ENCODE data around the gene ACTN2. TPM values are rescaled to one million over a fixed set of nuclear protein-coding genes. Genes with fewer than 3 reads are reported as not detected.

The ACTN2 gene
- total RNA-seq, 2 experiments from 2014 or later: 0.11 to 0.18 TPM

DNA sequence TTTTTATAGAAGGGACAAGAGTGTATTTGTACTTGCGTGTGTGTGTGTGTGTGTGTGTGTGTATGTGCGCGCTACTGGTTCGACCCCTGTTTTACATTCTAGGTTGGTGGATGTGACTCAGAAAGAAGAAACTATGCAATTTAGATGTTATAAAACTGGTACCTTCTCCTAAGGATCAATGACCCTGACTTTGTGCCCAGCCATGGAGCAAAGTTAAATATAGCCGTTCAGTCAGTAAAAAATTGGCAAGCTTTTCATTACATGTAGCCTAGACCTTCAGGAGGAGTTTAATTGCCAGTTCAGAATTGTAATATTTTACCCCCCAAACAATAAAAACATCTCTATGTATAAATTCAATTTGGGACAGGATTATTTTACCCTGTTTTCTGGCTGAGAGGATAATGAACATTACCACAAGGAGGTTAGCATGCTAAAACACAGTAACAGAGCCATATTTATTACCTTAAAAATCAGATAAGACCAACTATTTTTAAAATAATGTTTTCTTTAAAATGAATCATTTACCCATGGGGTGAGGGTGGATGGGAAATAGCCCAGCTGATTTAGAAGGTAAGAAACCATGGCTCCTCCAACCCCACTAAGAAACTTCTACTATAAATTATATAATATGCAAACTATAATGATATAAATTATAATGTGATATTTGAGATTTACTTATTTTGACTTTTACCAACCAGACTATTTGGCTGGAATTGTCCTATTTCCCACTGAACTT lies 75.3 kb downstream of the ACTN2 start:
- ChIA-PET CTCF (interaction anchor here (1.1 to 1.9 kb wide), 2 partner anchors 107 to 152 kb away, joined by 3 to 6 read pairs; no protein-coding TSS in a partner anchor), POLR2A (no interaction called here)
- Mint-ChIP-seq H3K4me1 (ENCODE audit: low read depth) (no peaks in the 10 kb centered on the region), H3K36me3 (ENCODE audit: low read depth) (no peaks in the 10 kb centered on the region), H3K9me3 (no peaks in the 10 kb centered on the region), H3K27me3 (peaks cover 2% of the 10 kb centered on the region), H3K27ac (no peak overlapping the region), H3K4me3 (no peak overlapping the region)
- ATAC-seq: no peak
- TF ChIP-seq, protein P1, sequence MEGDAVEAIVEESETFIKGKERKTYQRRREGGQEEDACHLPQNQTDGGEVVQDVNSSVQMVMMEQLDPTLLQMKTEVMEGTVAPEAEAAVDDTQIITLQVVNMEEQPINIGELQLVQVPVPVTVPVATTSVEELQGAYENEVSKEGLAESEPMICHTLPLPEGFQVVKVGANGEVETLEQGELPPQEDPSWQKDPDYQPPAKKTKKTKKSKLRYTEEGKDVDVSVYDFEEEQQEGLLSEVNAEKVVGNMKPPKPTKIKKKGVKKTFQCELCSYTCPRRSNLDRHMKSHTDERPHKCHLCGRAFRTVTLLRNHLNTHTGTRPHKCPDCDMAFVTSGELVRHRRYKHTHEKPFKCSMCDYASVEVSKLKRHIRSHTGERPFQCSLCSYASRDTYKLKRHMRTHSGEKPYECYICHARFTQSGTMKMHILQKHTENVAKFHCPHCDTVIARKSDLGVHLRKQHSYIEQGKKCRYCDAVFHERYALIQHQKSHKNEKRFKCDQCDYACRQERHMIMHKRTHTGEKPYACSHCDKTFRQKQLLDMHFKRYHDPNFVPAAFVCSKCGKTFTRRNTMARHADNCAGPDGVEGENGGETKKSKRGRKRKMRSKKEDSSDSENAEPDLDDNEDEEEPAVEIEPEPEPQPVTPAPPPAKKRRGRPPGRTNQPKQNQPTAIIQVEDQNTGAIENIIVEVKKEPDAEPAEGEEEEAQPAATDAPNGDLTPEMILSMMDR (IDR thresholded peaks at IDR 0.05): no peak
- intact Hi-C loops (cut with micrococcal nuclease): loop anchor here (5.0 kb wide), 1 partner anchor 106 kb away; no protein-coding TSS in a partner anchor
- DNase-seq: no peak

DNA sequence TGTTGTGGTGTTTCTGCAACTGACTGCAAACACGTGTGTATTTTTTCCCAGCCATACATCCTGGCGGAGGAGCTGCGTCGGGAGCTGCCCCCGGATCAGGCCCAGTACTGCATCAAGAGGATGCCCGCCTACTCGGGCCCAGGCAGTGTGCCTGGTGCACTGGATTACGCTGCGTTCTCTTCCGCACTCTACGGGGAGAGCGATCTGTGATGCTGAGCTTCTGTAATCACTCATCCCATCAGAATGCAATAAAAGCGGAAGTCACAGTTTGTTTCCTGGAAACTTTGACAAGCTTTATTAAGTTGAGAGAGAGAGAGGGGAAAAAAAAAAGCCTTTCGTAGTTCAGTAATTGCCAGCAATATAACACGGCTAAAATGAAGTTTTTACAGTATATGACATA lies 76.1 kb downstream of the ACTN2 start:
- ChIA-PET POLR2A (no interaction called here), CTCF (interaction anchor here (1.0 to 1.9 kb wide), 3 partner anchors 33 to 153 kb away, joined by 3 to 6 read pairs (median 3); partner anchors contain the start of gene MTR)
- H3K4me1 Mint-ChIP-seq (ENCODE audit: low read depth): no peaks in the 10 kb centered on the region
- H3K4me3 Mint-ChIP-seq: no peak overlapping the region
- ATAC-seq (no peak), DNase-seq (peak; percentile 17)
- intact Hi-C loops (cut with micrococcal nuclease): loop anchor here (5.0 kb wide), 1 partner anchor 105 kb away; no protein-coding TSS in a partner anchor
- TF ChIP-seq, protein P1 (IDR thresholded peaks at IDR 0.05): no peak
- no peaks in the 10 kb centered on the region for H3K36me3 Mint-ChIP-seq (ENCODE audit: low read depth)
- H3K27me3 Mint-ChIP-seq: peaks cover 2% of the 10 kb centered on the region
- no peak overlapping the region for H3K27ac Mint-ChIP-seq
- H3K9me3 Mint-ChIP-seq: no peaks in the 10 kb centered on the region

DNA sequence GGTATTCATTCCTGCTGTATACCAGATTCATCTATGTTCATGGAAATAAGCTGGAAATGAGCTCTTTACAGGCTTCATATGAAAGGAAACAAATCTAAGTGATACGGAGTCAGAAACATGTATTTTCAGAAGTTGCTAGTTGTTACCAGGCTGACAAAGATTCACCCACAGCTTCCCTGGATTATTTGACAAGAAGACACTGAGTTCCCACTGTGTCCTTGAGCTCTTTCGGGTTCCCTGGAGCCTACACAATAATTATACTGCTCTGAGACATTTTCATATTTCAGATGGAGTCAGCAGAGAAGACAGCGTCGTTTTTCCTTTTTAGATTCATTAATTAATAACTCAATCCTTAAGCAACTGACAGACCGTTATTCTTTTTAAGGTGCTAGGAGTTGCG lies 79.5 kb downstream of the ACTN2 start:
- DNase-seq: no peak
- no peaks in the 10 kb centered on the region for H3K9me3 Mint-ChIP-seq
- intact Hi-C loops (cut with micrococcal nuclease): no loop called here
- no peak overlapping the region for H3K27ac Mint-ChIP-seq
- H3K4me3 Mint-ChIP-seq: no peak overlapping the region
- ChIA-PET POLR2A (no interaction called here), CTCF (no interaction called here)
- no peaks in the 10 kb centered on the region for H3K36me3 Mint-ChIP-seq (ENCODE audit: low read depth)
- H3K4me1 Mint-ChIP-seq (ENCODE audit: low read depth): no peaks in the 10 kb centered on the region
- TF ChIP-seq, protein P1 (IDR thresholded peaks at IDR 0.05): no peak
- no peak for ATAC-seq
- H3K27me3 Mint-ChIP-seq: peaks cover 10% of the 10 kb centered on the region

DNA sequence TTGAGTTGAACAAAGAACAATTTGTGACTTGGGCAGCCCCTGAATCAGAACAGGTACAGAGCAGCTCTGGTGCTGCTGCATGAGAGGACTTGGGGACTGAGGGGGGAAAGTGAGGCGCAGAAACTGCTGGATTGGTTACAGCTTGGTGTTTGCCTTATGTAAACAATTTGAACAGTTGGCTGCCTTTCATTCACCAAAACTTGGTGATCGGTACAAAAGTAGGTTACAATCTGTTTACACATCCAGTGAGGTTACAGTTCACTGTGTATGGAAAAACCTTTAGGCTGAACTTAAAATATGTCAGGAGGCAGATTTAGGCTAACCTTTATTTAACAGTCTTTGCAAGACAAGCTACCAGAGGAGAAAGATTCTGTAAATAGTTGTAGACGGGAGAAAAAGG lies 80.2 kb downstream of the ACTN2 start:
- Mint-ChIP-seq H3K9me3 (no peaks in the 10 kb centered on the region), H3K36me3 (ENCODE audit: low read depth) (no peaks in the 10 kb centered on the region), H3K4me3 (no peak overlapping the region), H3K27ac (no peak overlapping the region), H3K4me1 (ENCODE audit: low read depth) (no peaks in the 10 kb centered on the region), H3K27me3 (peaks cover 10% of the 10 kb centered on the region)
- TF ChIP-seq, protein P1 (IDR thresholded peaks at IDR 0.05): no peak
- intact Hi-C loops (cut with micrococcal nuclease): no loop called here
- CTCF ChIA-PET: no interaction called here
- ATAC-seq (no peak), DNase-seq (no peak)
- POLR2A ChIA-PET: no interaction called here

DNA sequence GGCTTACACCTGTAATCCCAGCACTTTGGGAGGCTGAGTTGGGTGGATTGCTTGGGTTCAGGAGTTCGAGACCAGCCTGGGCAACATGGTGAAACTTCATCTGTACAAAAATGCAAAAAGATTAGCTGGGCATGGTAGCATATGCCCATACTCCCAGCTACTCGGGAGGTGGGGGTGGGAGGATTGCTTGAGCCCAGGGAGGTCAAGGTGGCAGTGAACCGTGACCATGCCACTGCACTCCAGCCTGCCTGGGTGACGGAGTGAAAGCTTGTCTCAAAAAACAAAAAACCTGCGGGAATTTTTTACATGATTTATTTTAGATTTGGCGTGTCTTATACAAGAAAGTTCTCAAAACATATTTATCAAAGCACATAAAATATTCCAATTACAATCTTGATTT lies 81.0 kb downstream of the ACTN2 start:
- DNase-seq (no peak), ATAC-seq (no peak)
- Mint-ChIP-seq H3K4me1 (ENCODE audit: low read depth) (no peaks in the 10 kb centered on the region), H3K36me3 (ENCODE audit: low read depth) (no peaks in the 10 kb centered on the region), H3K9me3 (no peaks in the 10 kb centered on the region), H3K4me3 (no peak overlapping the region), H3K27ac (no peak overlapping the region), H3K27me3 (peaks cover 10% of the 10 kb centered on the region)
- ChIA-PET POLR2A (interaction anchor here (1.0 kb wide), 1 partner anchor 134 kb away, joined by 3 read pairs; no protein-coding TSS in a partner anchor), CTCF (interaction anchor here (1.8 to 3.1 kb wide), 2 partner anchors 8 to 13 kb away, joined by 6 to 24 read pairs; no protein-coding TSS in a partner anchor)
- TF ChIP-seq, protein P1 (IDR thresholded peaks at IDR 0.05): no peak
- intact Hi-C loops (cut with micrococcal nuclease): no loop called here
